HFF-Myc (cell line): ENCODE measurements around the gene PTTG1.
"Not testable (repeated sequence)": the region's sequence is repeated elsewhere in the genome, so short reads cannot be mapped to it uniquely, and the experiment has no call there.

Experiments
- DNase-seq: peaks from one replicate; pipeline ENCODE4 v3.0.0-alpha.2; 2011; ENCODE audit warnings: low read depth; ENCODE audit errors: extremely low read depth
- H3K4me3 ChIP-seq: replicated peaks from 2 replicates; pipeline ENCODE4 v1.5.1; 2011; ENCODE audit warnings: low read depth, mild to moderate bottlenecking, control low read depth, low read length
- TF ChIP-seq, protein P1 (sequence below): IDR thresholded peaks from 2 replicates; pipeline ENCODE4 v1.5.1; 2012; ENCODE audit warnings: mild to moderate bottlenecking, low read depth, low read length, control low read depth; ENCODE audit errors: missing control alignments

PTTG1 gene

DNA sequence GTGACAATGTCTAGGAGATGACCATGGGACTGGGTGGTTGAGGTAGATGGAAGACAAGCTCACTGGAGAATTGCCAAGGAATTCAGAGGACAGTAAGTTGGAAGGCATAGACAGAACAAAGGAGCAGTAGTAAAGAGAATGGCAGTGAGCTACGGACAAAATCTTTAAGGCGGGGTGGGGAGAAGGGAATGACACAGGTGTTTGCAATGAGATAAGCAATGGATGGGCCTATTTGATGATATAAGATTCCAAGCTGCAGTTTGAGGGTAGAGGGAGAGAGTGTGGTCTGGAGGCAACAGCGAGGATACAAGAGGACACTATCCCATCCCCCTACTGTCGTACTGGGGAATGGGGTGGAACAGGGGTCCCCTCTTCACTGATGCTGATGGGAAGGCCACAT is 14.4 kb downstream of the PTTG1 start:
- no peak overlapping the region for H3K4me3 ChIP-seq
- no peak for DNase-seq
- TF ChIP-seq, protein P1, sequence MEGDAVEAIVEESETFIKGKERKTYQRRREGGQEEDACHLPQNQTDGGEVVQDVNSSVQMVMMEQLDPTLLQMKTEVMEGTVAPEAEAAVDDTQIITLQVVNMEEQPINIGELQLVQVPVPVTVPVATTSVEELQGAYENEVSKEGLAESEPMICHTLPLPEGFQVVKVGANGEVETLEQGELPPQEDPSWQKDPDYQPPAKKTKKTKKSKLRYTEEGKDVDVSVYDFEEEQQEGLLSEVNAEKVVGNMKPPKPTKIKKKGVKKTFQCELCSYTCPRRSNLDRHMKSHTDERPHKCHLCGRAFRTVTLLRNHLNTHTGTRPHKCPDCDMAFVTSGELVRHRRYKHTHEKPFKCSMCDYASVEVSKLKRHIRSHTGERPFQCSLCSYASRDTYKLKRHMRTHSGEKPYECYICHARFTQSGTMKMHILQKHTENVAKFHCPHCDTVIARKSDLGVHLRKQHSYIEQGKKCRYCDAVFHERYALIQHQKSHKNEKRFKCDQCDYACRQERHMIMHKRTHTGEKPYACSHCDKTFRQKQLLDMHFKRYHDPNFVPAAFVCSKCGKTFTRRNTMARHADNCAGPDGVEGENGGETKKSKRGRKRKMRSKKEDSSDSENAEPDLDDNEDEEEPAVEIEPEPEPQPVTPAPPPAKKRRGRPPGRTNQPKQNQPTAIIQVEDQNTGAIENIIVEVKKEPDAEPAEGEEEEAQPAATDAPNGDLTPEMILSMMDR, result no peak

DNA sequence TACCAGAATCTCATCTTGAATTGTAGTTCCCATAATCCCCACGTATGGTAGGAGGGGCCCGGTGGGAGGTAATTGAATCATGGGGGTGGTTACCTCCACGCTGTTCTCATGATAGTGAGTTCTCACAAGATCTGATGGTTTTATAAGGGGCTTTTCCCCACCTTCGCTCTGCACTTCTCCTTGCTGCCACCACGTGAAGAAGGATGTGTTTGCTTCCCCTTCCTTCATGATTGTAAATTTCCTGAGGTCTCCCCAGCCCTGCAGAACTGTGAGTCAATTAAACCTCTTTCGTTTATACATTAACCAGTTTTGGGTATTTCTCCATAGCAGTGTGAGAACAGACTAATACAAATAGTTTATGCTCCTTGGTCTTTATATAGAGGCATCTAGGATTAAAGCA is 15.0 kb downstream of the PTTG1 start:
- not testable (repeated sequence) for H3K4me3 ChIP-seq, DNase-seq

DNA sequence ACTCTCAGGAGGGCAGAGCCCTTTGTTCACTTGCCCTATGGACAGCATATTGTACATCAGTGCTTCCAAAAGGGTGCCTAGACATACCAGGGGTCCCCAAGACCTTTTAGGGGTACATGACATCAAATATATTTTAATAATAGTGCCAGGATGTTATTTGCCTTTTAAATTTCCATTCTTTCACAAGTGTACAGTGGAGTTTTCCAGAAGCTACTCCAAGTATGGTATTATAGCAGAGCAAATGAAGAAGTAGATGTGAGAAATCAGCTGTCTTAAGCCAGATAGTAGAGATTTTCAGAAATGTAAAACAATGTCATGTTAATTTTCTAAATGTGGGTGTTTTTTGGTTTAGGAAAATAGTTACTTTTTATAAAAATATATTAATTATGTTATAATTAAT is 15.6 kb downstream of the PTTG1 start:
- no peak overlapping the region for H3K4me3 ChIP-seq
- TF ChIP-seq, protein P1, result no peak
- DNase-seq, result no peak

DNA sequence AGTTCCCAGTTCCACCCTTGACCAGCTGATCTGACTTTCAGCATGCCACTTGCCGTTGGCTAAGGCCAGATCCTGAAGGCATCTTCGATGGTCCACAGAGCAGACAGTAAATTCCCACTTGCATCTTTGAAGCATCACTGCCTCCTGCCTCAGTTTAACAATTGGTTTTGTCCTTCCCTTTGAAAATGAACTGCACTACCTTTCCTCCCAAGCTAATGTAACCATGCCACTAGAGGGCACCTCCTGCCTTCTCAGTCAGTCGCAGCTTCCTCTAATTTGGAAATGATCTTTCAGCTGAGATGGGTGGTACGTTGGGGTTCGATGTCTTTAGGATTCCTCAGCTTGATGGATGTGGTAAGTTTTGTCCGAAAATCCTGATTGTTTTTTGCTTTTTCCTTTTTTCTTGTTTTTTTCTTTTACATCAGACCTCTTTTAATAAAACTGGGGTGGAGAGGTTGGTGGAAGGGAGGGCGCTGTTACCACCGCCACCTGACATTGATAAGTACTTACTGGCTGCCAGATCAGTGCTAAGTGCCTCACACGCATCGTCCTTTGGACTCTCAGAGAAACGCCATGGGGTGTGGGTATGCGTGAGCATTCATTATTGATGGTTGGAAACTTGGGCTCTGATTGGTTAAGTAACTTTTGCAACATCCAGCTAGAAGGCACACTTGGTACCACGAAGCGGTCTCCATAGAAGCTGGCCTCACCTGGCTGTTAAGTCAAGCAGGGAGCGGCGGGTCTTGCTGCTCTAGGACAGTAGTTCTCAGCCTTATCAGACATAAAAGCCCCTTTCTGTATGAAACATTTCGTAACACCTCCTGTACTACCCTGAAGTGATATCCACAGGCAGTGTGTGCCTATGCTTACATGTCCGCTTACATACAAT is 16.9 kb downstream of the PTTG1 start:
- no peak for DNase-seq
- peak overlapping the region; percentile 31 for H3K4me3 ChIP-seq
- TF ChIP-seq, protein P1, result peak; percentile 90

- DNase-seq, result peak; percentile 50
- H3K4me3 ChIP-seq, result peak overlapping the region; percentile 31
- TF ChIP-seq, protein P1, result peak; percentile 91
Measured at GRCh38 chr5:160439205-160439600, 17.5 kb downstream of the PTTG1 start.

- no peak for DNase-seq
- TF ChIP-seq, protein P1, result no peak
- no peak overlapping the region for H3K4me3 ChIP-seq
Measured at GRCh38 chr5:160441311-160441781, 19.7 kb downstream of the PTTG1 start.

- TF ChIP-seq, protein P1, result no peak
- DNase-seq, result no peak
- H3K4me3 ChIP-seq, result no peak overlapping the region
Measured at GRCh38 chr5:160442824-160443431, 21.3 kb downstream of the PTTG1 start.
